Activated T-cell treated with anti-CD3 and anti-CD28 coated beads for 48 hours (primary cell): ENCODE data around the gene COBLL1.
"Not testable (repeated sequence)": the region's sequence is repeated elsewhere in the genome, so short reads cannot be mapped to it uniquely, and the experiment has no call there.

ENCODE experiments used
- DNase-seq: peaks from one replicate; pipeline ENCODE4 v3.0.0-alpha.2; 2020; ENCODE audit warnings: low read depth

The COBLL1 gene

DNA sequence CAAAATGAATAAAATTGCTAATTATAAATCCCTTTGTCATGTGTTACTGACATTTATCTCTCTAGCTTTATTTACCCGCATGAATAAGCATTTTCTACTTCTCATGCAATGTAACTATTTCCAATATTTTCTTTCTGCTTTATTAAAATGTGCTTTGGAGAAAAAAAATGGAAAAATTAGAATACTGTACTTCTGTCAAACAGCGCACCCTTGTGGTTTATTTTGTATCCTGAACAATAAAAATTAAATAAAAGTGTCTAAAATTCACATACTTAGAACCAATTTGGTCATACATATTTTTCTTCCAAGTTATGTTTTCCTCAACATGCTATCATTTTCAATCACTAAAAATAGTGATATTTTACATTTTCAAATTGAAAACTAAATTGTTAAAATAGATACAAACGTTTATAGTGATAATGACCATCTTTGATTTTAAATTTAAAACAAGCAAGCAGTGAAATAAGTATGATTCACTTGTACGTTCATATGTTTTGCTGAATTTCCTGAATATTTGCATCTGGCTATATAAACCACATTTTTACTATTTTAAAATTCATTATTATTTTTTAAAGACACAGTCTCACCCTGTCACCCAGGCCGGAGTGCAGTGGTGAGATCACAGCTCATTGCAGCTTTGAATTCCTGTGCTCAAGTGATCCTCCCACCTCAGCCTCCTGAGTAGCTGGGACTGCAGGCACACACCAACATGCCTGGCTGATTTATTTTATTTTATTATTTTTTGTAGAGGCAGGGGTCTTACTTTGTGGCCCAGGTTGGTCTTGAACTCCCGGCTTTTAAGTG, 124.4 kb downstream of the COBLL1 start:
- DNase-seq, result no peak

DNA sequence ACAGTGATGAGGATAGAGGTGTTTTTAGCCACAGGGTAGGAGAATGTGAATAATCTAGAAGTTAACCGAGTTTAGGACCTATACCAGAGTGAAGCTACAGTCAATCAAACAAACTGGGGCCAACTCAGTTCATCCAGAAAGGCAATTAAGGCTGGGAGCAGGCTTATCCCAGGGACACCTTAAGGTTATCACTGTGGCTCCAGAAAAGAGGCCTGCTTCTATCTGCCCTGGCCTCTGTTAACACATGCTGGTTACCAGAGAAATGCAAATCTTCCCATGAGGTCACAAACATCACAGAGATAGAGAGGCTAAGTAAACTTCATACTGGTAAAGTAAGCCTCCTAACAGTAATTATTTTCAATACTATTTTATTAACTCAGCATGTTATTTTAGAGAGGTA, 127.2 kb downstream of the COBLL1 start:
- DNase-seq, result no peak

DNA sequence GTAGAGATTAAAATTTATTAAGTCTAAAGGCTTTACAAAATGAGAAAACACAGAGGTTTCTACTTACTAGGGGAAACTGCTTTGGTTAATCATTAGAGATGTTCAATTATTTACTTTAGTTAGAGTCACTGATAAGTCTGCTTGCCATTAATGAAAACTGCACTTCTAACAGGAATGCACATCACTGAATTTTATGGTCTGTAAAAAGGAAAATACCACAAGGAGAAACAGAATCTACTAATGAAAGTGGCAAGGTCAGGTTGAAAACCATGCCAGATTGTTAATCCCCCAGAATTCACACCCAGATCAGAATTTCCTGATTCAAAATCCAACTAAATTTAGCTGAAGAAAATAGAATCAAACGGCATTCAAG, 129.9 kb downstream of the COBLL1 start:
- DNase-seq, result no peak

DNA sequence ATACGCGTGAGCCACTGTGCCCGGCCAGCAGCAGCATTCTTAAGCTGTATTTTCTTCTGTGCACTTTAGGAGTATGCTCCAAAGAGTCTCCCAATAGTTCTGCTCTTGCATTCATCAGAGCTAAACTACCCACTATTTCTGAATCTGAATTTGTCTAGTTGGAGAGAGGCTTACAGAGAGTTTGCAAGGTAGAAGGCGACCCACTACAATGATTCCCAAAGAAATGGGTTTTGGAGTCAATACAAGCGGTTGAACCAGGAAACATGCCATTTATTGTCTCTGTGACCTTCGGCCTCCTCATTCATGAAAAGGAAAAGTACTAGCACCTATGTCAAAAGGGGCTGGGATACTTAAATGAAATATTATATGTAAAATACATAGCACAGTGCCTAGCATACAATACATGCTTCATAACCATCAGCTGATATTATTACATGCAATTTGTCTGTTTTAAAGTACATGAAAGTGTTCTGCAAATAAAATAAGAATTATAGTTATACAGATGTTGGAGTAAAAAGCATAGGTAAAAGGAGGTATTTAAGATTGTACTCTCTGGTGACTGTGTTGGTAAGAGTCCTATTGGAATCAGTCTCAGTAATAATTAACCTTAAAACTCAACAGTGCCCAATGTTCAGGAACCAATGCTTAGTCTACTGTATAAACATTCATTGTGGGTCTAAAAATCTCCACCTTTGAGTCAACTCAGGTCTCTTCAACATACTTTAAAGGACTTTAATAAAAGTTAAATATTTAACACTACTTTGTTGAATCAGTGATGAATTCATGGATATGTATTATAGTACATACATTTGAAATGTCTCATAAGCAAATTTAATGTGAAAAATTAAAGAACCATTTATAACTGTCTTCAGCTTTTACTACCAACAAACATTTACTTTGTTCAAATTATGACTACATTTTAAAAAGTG, 130.5 kb downstream of the COBLL1 start:
- DNase-seq, result no peak

DNA sequence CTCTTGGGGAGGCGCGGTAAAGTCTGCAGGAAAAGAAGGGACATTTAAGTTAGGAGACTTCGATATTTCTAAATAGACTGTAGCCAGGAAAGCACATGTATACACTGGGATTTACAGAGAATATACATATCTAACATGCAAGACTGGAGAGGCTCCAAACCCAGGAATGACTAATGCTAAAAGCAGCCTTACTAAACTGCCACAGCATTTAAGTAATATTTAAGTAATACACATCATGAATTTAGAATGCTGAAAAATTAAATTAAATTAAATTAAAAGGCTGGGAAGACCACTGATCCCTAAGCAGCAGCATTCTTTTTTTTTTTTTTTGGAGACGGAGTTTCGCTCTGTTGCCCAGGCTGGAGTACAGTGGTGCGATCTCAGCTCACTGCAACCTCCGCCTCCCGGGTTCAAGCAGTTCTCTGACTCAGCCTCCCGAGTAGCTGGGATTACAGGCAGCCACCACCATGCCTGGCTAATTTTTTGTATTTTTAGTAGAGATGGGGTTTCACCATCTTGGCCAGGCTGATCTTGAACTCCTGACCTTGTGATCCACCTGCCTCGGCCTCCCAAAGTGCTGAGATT, 131.3 kb downstream of the COBLL1 start:
- DNase-seq, result not testable (repeated sequence)

DNA sequence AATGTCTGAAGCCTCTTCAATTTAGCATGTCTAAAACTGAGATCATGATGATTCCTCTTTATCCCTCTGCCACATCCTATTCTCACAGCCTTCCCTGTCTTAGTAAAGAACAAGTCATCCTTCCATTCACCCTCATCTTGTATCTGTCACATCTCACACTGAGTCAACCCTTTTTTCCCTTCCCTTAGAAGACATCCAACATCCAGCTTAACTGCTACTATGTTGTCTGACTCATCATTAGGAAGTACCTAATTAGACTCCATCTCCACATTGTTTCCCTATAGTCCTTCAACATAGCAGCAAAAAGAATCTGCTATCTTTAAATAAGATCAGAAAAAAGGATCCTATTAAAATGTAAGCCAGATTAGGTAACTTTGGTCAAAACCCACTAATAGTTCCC, 135.1 kb downstream of the COBLL1 start:
- DNase-seq, result no peak

DNA sequence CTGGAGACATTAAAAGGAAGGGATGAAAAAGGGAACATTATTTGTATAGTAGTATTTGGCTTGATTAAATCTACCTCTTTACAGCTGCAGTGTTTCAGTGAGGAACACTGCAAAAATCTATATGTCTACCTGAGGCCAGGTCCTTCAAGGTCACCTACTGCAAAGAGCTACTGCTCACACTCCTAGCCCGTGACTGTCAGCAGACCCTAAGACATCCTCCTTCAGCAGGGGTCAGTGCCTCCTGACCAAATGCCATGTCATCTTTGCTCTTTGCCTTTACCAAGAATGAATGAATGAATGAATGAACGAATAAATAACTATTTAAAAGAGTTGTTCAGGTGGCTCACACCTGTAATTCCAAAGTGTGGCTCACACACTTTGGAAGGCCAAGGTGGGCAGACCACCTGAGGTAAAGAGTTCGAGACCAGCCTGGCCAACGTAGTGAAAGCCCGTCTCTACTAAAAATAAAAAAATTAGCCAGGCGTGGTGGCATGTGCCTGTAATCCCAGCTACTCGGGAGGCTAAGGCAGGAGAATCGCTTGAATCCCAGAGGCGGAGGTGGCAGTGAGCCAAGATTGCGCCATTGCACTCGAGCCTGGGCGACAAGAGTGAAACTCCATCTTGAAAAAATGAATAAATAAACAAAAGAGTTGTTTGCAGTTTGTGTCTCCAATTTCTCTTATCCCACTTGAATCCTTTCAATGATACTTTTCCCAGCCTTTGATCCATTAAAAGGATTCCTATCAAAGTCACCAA, 136.0 kb downstream of the COBLL1 start:
- DNase-seq, result no peak

DNA sequence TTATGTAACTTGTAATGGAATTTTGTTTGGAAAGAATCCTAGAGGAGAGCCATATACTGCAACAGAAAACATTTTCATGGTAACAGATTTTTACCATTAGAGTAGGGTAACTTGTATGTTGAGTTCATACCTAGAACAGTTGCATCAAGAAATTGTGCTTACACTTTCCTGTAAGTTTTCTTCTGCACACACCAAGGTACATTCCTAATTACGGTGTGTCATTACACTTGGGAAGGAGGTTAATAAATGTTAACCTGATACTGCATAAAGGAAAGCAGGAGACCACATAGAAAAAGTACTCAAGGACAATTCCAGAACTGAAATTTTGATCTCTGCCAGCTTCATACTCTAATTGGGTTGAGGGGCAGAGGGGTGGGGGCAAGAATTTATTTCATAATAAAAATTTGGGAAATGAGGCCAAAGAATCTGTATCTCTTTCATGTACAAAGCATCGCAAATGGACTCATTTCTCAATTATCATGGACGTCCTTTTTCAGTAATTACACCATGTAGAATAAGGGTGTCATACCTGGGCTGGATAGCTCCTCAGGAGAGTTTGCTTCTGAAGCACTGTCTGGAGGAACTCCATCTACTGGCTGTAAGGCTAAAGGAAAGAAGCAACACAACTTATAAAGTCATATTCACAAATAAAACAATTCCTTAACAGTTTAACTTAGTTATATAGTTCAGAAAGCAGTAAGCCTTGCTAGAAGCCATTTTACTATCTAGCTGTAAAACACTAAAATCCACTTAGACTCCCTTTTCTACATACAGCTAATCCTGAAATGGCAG, 137.5 kb downstream of the COBLL1 start:
- no peak for DNase-seq

DNA sequence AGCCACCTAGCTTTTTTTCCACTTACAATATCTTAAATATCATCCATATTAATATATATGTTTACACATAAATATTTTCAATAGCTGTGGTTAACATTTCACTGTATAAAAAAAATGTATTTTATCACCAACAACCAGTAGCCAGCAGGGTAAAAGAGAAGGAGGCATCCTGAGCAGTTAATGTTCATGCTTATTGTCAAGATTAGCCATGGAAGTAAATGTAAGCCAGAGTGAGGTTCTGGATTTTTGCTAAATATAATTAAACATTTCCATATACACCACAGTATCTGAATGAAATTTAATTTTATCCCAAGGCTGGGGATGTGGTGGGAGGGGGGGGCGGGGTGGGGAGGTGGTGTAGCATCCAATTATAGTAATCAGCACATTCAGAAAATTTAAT, 140.1 kb downstream of the COBLL1 start:
- DNase-seq, result no peak

DNA sequence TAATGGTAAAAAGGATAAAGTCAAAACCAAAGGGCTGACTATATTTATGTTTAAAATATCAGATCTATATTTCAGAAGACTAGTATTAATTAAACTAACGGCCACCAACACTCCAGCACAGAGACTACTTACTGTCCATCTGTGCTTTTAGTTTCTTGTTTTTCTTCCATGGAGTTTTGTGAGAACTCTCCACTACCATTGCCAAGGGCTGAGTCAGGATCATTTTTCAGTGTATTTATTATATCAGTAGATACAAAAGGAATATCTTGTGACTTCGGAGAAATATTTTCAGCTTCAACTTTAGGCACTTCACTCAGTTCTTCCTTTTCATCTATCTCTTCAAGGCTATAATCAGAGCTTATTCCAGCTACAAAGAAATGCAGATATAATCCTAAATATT, 141.2 kb downstream of the COBLL1 start:
- no peak for DNase-seq

DNA sequence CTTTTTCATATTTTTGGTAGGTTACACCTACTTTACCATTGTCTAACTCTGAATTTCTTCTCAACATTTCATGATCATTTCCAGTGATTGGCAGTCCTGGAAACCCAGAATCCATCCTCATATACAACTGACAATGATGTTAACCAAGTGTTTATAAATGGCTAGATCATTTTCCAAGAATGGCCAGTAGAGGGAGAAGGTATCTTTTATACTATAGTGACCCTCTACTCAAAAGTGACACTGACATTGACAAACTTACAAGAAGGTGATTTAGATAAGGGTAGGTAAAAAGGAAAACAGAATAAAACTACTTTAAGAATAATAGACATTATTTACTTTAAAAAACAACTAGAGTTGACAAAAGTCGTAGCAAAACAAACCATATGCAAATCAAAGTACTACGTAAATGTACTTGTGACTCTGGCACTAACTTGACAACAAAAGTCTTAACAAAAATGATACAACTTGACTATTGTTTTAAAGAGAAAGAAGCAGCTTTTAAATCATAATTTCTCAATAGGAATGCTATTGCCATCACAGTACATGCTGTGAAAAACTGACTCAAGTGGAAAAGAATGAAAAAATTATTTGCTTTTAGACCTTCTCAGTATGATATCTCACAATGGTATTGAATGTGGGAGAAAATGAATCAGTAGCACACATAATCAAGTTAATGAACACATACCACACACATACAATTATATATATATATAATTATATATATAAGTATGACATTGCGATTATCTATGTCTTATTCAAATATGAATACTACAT, 143.7 kb downstream of the COBLL1 start:
- no peak for DNase-seq

DNA sequence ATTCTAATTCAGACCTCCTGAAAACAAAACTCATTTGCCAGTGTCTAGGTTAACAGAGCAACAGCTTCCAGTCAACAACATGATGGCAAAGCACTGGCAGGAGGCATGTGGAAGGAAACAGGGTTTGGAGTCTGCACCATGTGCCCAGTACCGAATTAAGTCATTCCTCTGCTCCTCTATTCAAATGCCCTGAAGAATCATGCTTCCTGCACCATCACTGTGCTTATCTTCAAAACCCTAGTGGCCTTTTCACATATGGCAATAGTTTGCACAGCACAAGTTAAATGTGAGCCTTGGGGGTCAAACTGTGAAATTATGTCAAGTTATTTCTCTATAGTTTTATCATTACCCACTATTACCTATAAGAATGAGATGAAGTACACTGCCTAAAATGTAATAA, 145.0 kb downstream of the COBLL1 start:
- DNase-seq, result no peak

DNA sequence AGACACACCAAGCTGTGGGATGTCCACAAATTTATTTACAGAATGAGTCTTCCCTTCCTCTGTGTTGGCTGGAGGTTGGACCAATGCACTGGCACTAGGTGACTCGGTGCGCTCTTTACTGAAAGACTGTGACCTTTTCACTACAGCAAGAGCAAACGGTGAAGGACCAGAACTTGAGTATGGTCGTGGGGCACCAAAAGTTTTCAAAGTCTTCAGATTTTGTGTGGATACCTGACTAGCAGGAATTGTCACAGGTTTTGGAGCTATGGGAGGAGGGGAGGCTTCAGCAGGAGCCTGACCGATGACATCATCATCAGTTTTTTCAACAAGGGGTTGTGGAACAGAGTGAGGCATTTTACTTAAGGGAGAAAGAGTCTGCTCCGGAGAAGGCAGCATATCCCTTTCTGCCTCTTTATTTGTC, 147.3 kb downstream of the COBLL1 start:
- no peak for DNase-seq

DNA sequence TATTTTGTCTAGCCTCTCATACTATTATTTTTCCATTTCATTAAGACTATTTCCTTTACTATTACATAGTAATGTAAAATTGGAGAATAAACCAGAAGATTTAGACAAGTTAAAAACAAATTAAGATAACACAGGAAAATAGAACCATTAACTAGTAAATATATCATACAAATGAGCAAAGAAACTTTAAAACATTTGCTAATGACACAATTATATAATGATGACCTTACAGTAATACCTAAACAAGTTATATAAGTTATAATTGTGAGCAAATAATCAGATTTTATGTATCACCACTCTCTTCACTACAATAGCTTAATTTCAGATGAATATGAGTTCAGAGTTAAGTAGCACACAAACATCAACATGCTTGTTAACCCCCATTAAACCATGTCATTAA, 147.8 kb downstream of the COBLL1 start:
- no peak for DNase-seq

DNA sequence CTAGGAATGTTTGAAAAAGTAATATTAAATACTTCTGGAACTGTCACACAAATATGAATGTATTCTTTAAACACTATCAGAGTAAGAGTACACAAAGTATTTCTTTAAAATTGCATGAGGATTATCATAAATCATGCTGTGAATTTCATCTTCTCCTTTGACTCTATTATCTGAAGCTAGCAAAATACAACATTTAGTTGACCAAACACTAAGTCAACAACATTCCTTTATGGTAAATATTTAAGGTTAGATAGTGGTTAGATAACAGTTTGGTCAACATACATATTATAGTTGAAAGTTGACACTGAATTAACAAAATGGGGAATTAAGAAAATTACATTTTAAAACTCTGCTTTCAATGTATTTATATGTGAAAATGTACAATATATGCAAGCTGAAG, 148.2 kb downstream of the COBLL1 start:
- no peak for DNase-seq

DNA sequence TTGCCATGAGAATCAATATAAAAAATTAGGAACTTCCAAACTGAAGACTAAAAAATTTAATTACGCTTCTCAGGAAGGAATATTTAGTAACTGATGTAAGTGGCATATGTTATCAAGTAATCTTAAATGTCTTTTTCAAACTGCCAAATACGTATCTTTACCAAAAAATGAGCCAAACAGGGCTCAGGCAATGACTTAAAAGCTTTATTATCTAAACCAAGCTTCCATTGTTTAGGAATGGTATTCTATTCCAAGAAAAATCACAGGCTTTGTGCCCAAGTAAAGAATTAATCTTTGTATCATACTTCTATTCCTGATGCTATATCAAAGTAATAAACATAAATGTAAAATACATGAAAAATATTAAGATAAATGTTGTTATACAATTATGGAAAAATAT, 148.7 kb downstream of the COBLL1 start:
- DNase-seq, result no peak

DNA sequence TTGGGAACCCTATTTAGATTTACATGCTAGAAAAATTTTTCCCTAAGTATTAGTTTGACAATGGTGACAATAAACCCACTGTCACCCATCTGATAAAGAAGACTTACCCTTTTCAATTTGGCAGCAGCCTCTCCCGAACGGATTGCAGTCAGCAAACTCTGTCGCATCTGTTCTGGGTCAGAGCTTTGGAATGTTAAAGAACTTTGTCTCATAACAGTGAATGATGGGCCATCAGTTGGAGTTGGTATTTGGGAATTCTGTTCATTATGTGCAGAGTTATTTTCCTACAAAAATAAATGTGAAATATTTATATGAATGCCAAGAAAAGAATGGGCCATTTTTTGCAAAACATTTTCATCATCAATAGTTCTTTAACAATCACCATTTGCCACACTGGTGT, 149.5 kb downstream of the COBLL1 start:
- DNase-seq, result no peak

DNA sequence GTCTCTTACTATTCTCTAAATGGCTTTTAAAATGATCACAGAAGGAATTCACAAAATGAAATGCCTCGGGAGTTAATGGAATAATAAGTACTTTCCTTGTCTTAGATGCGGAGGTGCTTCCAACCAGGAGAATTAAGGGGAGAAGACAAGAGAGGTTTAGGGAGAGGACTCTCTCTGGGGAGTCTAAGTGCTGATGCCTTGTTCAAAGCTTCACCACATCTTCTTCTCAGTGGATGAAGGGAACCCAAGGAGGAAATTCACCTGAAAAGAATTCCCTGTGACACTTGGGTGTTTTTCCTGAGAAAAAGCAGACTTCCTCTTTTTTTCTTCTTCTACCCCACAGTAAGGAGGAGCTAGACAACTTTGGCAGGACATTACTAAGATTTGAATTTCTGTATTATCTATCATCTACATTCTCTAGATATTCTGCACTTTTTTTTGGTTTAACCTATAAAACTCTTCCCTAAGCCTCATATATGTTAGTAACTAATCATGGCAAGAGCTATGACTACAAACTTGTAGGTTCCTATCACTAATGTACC, 150.2 kb downstream of the COBLL1 start:
- no peak for DNase-seq

DNA sequence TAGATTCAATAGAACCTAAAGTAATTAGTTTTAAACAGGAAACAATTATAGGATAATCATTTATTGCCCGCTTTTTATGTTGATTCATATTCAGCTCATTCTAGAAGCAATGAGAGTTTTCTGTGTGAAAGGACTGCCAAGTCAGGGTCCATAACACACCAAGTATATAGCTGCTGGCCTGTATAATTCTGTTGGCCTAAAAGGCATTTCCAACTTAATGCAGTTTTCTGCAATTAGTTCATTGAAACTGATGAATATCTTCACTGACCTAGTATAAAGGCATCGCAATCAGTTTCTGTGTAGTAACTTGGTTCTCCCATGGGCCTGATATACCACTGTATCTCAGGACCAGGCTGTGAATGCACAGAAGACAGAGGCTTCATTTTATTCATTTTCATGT, 151.3 kb downstream of the COBLL1 start:
- no peak for DNase-seq

DNA sequence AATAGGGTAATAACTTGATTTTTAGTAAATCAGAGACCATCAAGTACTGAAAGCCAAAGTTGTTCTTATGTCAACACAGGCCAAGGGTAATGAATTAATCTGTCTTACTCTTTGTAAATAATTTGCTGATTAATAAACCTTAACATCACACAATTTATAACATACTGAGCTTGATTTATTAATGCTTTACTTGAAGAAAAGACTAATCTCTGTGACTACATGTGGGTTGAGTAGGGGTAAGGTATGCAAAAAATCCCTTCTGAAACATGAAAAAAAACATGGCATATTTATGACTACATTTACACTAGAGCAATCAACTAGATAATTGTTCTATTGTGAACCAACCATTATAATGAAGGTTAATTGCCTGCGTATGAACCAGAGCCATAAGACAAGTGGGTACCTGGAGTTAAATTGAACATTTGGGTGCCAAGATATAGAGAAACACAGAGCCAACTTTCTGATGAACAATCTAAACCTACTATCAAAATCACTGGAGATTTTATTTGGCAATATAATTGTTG, 152.7 kb downstream of the COBLL1 start:
- DNase-seq, result no peak
